Endothelial cell of umbilical vein (primary cell): ENCODE data around the gene OST4. TPM values are rescaled to one million over a fixed set of nuclear protein-coding genes. Genes with fewer than 3 reads are reported as not detected.

Source experiments
- BruUV-seq: library from RNA; stranded (reverse); fragments of 400-500 nt; replicated peaks from 2 replicates; lab custom pipeline; 2021; lab: Mats Ljungman, UMichigan
- CTCF ChIA-PET: fragments of 300-600, 350-600 bp; sonication (Branson Sonifier 250); formaldehyde crosslinking; loops from one replicate; lab custom pipeline; 2021; ENCODE audit warnings: antibody characterized with exemption, inconsistent platforms; lab: Charles Lee
- POLR2A ChIA-PET: fragments of 300-600, 350-600 bp; sonication (Branson Sonifier 250); formaldehyde crosslinking; loops from one replicate; lab custom pipeline; 2021; ENCODE audit warnings: antibody characterized with exemption, inconsistent platforms; lab: Charles Lee
- DNase-seq: peaks from one replicate; pipeline ENCODE4 v3.0.0-alpha.2; 2011; ENCODE audit warnings: low read depth, low spot score
- FAIRE-seq: peaks from 2 replicates; lab custom pipeline; 2011; peaks lifted over from hg19 to GRCh38; lab: Jason Lieb, UNC
- H2AFZ ChIP-seq: 2 replicates; pipeline ENCODE4 v1.6.0; 2012; ENCODE audit warnings: low read depth, low read length, control low read depth, inconsistent platforms
- H3K27ac ChIP-seq: 2 replicates; pipeline ENCODE4 v1.5.1; 2011; ENCODE audit warnings: low read depth, mild to moderate bottlenecking, control low read depth, low read length, moderate library complexity; ENCODE audit not compliant: insufficient read depth
- H3K27me3 ChIP-seq, 2 experiments: 2 replicates each; pipeline versions ENCODE4 v1.6.0 to v1.6.1; 2011; ENCODE audit warnings: low read length in 2 of 2, mixed read lengths in 1 of 2; ENCODE audit not compliant: control insufficient read depth in 2 of 2, insufficient read depth in 2 of 2
- H3K36me3 ChIP-seq, 2 experiments: 2 replicates in 1 of 2; 3 replicates in 1 of 2; pipeline ENCODE4 v1.5.1; 2011; ENCODE audit warnings: low read length in 2 of 2, mild to moderate bottlenecking in 1 of 2, moderate library complexity in 1 of 2; ENCODE audit not compliant: control insufficient read depth in 2 of 2, insufficient read depth in 2 of 2; ENCODE audit errors: extremely low read depth in 1 of 2
- H3K4me1 ChIP-seq: 3 replicates; pipeline ENCODE4 v1.5.1; 2011; ENCODE audit warnings: mild to moderate bottlenecking, low read length; ENCODE audit not compliant: control insufficient read depth, insufficient read depth; ENCODE audit errors: extremely low read depth
- H3K4me2 ChIP-seq: 2 replicates; pipeline ENCODE4 v1.6.1; 2011; ENCODE audit warnings: low read length, control low read depth, mixed read lengths; ENCODE audit not compliant: insufficient read depth
- H3K4me3 ChIP-seq, 3 experiments: fragments of 200-600 bp in 1 of 3; sonication (generic), shearing (Covaris generic) in 1 of 3; replicated peaks in 1 of 3; 2 replicates each; pipeline ENCODE4 v1.5.1; 2011 to 2016; ENCODE audit warnings: control low read depth in 3 of 3, low read length in 3 of 3, mild to moderate bottlenecking in 2 of 3, inconsistent platforms in 1 of 3, low read depth in 1 of 3, moderate library complexity in 1 of 3; ENCODE audit not compliant: insufficient read depth in 1 of 3
- H3K79me2 ChIP-seq: 2 replicates; pipeline ENCODE4 v1.6.0; 2012; ENCODE audit warnings: low read length, inconsistent platforms; ENCODE audit not compliant: control insufficient read depth, insufficient read depth
- H3K9ac ChIP-seq: replicated peaks from 2 replicates; pipeline ENCODE3; 2011; ENCODE audit warnings: low read length, control low read depth; ENCODE audit not compliant: insufficient read depth; ENCODE audit errors: extremely low read depth
- H3K9me1 ChIP-seq: replicated peaks from 3 replicates; pipeline ENCODE4 v1.6.0; 2011; ENCODE audit warnings: mild to moderate bottlenecking, low read length; ENCODE audit not compliant: control insufficient read depth, insufficient read depth; ENCODE audit errors: extremely low read depth
- H3K9me3 ChIP-seq: replicated peaks from 2 replicates; pipeline ENCODE4 v1.5.1; 2012; ENCODE audit warnings: low read length, inconsistent platforms; ENCODE audit not compliant: control insufficient read depth, insufficient read depth
- H4K20me1 ChIP-seq: replicated peaks from 2 replicates; pipeline ENCODE3; 2011; ENCODE audit warnings: mild to moderate bottlenecking, low read length; ENCODE audit not compliant: control insufficient read depth, insufficient read depth; ENCODE audit errors: extremely low read depth
- CTCF ChIP-seq, 2 donors: IDR thresholded peaks; 1 replicate in 1 of 2; 2 replicates in 1 of 2; pipeline ENCODE4 v1.5.1; 2011; ENCODE audit warnings: low read length in 2 of 2, mild to moderate bottlenecking in 2 of 2, moderate library complexity in 2 of 2, control low read depth in 1 of 2, inconsistent platforms in 1 of 2, low read depth in 1 of 2; ENCODE audit not compliant: insufficient read depth in 1 of 2; ENCODE audit errors: extremely low read depth in 1 of 2
- EZH2 ChIP-seq: IDR thresholded peaks from 2 replicates; pipeline ENCODE4 v1.6.1; 2012; ENCODE audit warnings: borderline replicate concordance, low read depth, mild to moderate bottlenecking, moderate library complexity, low read length, inconsistent platforms; ENCODE audit not compliant: severe bottlenecking
- FOS ChIP-seq: IDR thresholded peaks from 2 replicates; pipeline ENCODE4 v1.6.1; 2011; ENCODE audit warnings: mild to moderate bottlenecking, low read length, moderate library complexity, borderline replicate concordance; ENCODE audit not compliant: insufficient read depth
- GATA2 ChIP-seq: IDR thresholded peaks from 2 replicates; pipeline ENCODE4 v1.7.0; 2011; ENCODE audit warnings: low read depth, mild to moderate bottlenecking, moderate library complexity, mixed read lengths, low read length; ENCODE audit not compliant: insufficient read length, insufficient read depth
- JUN ChIP-seq: IDR thresholded peaks from 2 replicates; pipeline ENCODE4 v1.6.1; 2011; ENCODE audit warnings: borderline replicate concordance, low read depth; ENCODE audit not compliant: insufficient read length, insufficient read depth
- MAX ChIP-seq: IDR thresholded peaks from 2 replicates; pipeline ENCODE4 v1.6.1; 2011; ENCODE audit not compliant: insufficient read depth, insufficient read length
- MYC ChIP-seq: IDR thresholded peaks from one replicate; pipeline ENCODE4 v1.6.1; 2011; ENCODE audit warnings: mild to moderate bottlenecking, low read depth, low read length
- POLR2A ChIP-seq: IDR thresholded peaks from 2 replicates; pipeline ENCODE4 v1.6.1; 2012; ENCODE audit warnings: low read depth, mild to moderate bottlenecking, control low read depth, low read length
- POLR2AphosphoS5 ChIP-seq: IDR thresholded peaks from 2 replicates; pipeline ENCODE4 v1.6.1; 2012; ENCODE audit warnings: low read depth, mild to moderate bottlenecking, control low read depth, low read length, moderate library complexity; ENCODE audit not compliant: insufficient read depth
- dilution Hi-C: fragments of 300-500 bp; cut with MboI; formaldehyde crosslinking; loops from one replicate; pipeline ENCODE4 v1.15.0; 2019; ENCODE audit warnings: low sequenced_read_pairs; ENCODE audit not compliant: extremely low pct_ligation_motif_present
- intact Hi-C: fragments of 100-400 bp; cut with micrococcal nuclease; formaldehyde crosslinking; loops from one replicate; pipeline ENCODE4 v1.10.0; 2022
- polyA plus RNA-seq, 4 experiments: library from polyadenylated mRNA; depleted of rRNA in 3 of 4; stranded (reverse) in 3 of 4; unstranded in 1 of 4; fragments of >200 nt; gene quantifications; 2 replicates each; pipeline versions ENCODE4 v1.2.1 to v1.2.3, GENCODE V29; 2011 to 2012; ENCODE audit warnings: missing spikeins in 1 of 4
- total RNA-seq: library from RNA; stranded (reverse); gene quantifications from 2 replicates; pipeline ENCODE4 v1.2.3, GENCODE V29; 2021

Gene OST4
- total and polyA plus RNA-seq, 2 donors (not counting 3 experiments of a cell fraction or from before 2014, with no cell fraction given), result 415 to 1,189 TPM

- peaks cover 2% of the 10 kb centered on the region for H3K4me1 ChIP-seq
- H2AFZ ChIP-seq, result no peak overlapping the region
- BruUV-seq, result no TSS peak
- FAIRE-seq, result peak; percentile 4
- peaks cover 3 to 30% of the 10 kb centered on the region in 2 experiments for H3K36me3 ChIP-seq
- H4K20me1 ChIP-seq, result no peaks in the 10 kb centered on the region
- H3K27ac ChIP-seq, result no peak overlapping the region
- intact Hi-C loops, result no loop called here
- H3K27me3 ChIP-seq, result no peaks in the 10 kb centered on the region
- no peak overlapping the region for H3K4me2 ChIP-seq
- dilution Hi-C loops, result no loop called here
- H3K9ac ChIP-seq, result no peak overlapping the region
- no peak overlapping the region for H3K4me3 ChIP-seq
- no peaks in the 10 kb centered on the region for H3K9me1 ChIP-seq
- H3K79me2 ChIP-seq, result no peaks in the 10 kb centered on the region
- ChIA-PET CTCF (interaction anchor here (1.5 kb wide), 1 partner anchor 28 kb away, joined by 4 read pairs; no protein-coding TSS in a partner anchor), POLR2A (no interaction called here)
- DNase-seq, result no peak
- no peaks in the 10 kb centered on the region for H3K9me3 ChIP-seq
- no peak for TF ChIP-seq POLR2AphosphoS5
- no peak for TF ChIP-seq GATA2
- TF ChIP-seq JUN, result no peak
- TF ChIP-seq POLR2A, result no peak
- TF ChIP-seq EZH2, result no peak
- TF ChIP-seq FOS, result no peak
- TF ChIP-seq CTCF (IDR thresholded peaks at IDR 0.05; ENCODE audit: extremely low read depth in 1 of 2, insufficient read depth in 1 of 2, low read depth in 1 of 2, low read length in 2 of 2), result no peak
- no peak for TF ChIP-seq MAX
- TF ChIP-seq MYC, result no peak
Observed at GRCh38 chr2:27057184-27057583, 14.3 kb downstream of the OST4 start.
